Activated CD8-positive, alpha-beta memory T cell treated with anti-CD3 and anti-CD28 coated beads, Interleukin-2, amount 50 U/mL, for 1 hour (primary cell): ENCODE results near the gene CPNE2.
"Not testable (repeated sequence)": the region's sequence is repeated elsewhere in the genome, so short reads cannot be mapped to it uniquely, and the experiment has no call there.

Source experiments
- DNase-seq: peaks from one replicate; pipeline ENCODE4 v3.0.0-alpha.2; 2020; ENCODE audit errors: extremely low read depth

CPNE2 gene

DNA sequence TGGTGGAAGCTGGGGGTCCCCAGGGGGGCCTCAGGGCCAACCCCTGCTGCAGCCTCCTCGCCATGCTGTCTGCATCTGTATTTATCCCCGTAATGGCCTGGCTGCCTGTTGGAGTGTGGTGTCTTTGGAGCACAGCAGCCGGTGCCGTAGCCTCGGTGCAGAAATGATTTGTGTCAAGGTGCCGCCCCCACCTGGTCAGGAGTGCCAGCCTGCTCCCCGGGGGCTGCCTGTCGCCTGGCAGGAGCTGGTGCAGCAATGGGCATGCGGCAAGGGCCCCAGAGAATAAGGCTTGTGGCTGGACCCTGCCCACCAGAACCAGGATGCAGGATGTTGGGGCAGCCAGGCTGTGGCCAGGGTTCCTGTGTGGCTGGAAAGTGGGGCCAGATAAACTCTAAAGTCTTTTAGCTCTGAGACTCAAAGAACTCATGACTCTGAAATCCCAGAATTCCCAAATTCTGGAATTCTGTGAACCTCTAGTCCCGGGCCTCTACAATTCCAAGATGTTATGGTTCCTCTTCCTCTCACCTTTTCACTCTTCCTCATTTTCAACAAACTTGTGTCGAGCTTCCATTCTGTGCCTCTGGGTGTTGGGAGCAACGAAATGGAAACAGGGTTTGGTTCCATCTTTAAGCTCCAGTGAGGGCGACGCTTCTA is 5.9 kb downstream of the CPNE2 start:
- no peak for DNase-seq

- DNase-seq: not testable (repeated sequence)
Measured at GRCh38 chr16:57099965-57100364, 7.6 kb downstream of the CPNE2 start.

DNA sequence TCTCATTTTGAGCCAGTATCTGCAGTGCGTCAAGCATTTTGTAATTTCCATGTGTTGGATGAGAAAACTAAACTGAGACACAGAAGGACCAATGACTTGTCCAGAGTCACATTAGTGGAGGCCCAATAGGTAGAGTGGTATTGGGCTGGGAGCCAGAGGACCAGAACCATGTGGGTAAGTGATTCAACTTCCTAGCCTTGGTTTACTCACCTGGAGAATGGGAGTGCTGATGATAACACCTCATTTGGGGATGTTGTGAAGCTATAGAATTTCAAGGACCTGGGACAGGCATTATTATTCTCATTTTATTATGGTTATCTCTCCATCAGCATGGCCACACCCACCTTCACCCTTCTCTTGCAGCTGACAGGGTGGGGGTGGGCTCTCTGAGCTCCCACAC is 8.1 kb downstream of the CPNE2 start:
- no peak for DNase-seq

- DNase-seq: no peak
Measured at GRCh38 chr16:57102888-57103851, 10.8 kb downstream of the CPNE2 start.

DNA sequence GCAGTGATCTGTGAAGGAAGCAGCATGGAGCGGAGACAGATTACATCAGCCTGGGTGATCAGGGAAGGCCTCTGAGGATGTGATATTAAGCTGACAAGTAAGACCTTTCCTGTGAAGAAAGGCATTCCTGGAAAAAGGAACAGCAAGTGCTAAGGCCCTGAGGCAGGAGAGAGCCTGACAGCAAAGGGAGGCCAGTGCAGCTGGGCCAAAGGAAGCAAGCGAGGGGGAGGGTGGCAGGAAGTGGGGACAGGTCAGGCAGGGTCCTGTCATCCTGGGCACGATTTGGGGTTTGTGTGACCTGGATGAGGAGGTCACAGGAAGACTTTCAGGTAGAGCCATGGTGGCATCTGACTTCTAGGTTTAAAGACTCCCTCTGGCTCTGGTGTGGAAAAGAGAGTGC is 12.3 kb downstream of the CPNE2 start:
- no peak for DNase-seq

DNA sequence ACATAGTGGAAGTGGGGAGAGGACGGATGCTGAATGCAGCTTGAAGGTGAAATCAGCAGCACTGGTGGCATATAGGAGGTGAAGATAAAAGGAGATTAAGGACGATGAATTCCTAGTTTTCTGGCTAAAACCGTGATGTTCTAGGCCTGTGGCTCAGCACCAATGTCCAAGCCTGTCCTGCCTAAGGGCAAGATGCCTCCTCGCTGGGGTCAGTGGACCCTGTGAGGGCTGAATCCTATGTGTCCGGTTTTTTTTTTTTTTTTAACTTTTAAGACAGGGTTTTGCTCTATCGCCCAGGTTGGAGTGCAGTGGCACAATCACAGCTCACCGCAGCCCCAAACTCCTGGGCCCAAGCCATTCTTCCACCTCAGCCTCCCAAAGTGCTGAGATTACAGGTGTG is 12.8 kb downstream of the CPNE2 start:
- no peak for DNase-seq

DNA sequence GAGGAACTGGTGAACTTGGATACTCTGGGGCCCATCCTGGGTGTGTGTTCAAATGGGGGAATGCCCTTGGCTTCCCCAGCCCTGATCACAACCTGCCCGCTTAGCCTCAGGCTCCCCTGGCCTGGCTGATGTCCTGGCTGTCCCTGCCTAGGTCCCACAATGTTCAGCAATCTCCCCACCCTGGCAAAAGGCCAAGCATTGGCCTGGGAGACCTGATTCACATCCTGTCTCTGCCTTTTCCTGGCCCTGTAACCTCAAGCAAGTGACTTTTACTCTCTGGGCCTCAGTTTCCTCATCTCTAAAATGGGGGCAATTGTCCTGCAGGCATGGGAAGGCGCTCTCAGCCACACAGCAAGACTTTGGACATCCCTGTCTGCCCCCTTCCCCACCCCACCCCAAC is 14.4 kb downstream of the CPNE2 start:
- no peak for DNase-seq

- DNase-seq: no peak
Measured at GRCh38 chr16:57107321-57107922, 15.0 kb downstream of the CPNE2 start.

- DNase-seq: no peak
Measured at GRCh38 chr16:57108432-57108831, 16.0 kb downstream of the CPNE2 start.

GRCh38 chr16:57109259-57110105 is 17.1 kb downstream of the CPNE2 start:
- DNase-seq: not testable (repeated sequence)

- DNase-seq: no peak
Measured at GRCh38 chr16:57110937-57111336, 18.6 kb downstream of the CPNE2 start.

DNA sequence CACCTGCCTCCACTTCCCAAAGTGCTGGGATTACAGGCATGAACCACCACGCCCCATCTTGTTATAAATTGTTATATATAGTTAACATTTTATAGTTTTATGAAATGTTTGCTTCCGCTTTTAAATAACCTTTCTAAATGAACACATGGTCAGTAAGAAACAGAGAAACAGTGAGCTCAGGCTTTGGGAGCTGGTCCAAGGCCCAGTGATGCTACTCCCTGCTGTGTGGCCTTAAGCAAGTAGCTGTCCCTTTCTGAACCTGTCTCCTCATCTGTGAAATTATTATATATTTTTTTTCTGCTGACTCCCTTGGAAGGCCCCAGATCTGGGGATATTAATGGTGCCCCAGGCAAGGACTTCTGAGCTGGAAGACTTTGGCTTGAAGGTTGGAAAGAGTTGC is 19.0 kb downstream of the CPNE2 start:
- no peak for DNase-seq

- no peak for DNase-seq
Measured at GRCh38 chr16:57112403-57113041, 20.1 kb downstream of the CPNE2 start.

DNA sequence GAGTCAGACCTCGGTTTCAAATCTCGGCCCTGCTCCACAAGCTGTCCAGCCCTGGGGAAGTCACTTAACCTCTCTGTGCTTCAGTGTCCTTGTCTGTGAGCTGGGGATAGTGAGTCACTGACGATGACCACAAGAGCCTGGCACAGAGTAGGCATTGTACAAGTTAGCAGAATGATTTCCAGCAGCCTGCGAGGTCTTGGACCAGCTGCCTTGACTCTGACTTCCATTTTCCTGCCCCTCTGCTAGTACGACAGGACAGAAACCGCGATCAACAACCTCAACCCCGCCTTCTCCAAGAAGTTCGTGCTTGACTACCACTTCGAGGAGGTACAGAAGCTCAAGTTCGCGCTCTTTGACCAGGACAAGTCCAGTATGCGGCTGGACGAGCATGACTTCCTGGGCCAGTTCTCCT is 20.7 kb downstream of the CPNE2 start:
- no peak for DNase-seq

- DNase-seq: no peak
Measured at GRCh38 chr16:57113664-57114063, 21.3 kb downstream of the CPNE2 start.

GRCh38 chr16:57115168-57115513 is 22.8 kb downstream of the CPNE2 start:
- DNase-seq: no peak

DNA sequence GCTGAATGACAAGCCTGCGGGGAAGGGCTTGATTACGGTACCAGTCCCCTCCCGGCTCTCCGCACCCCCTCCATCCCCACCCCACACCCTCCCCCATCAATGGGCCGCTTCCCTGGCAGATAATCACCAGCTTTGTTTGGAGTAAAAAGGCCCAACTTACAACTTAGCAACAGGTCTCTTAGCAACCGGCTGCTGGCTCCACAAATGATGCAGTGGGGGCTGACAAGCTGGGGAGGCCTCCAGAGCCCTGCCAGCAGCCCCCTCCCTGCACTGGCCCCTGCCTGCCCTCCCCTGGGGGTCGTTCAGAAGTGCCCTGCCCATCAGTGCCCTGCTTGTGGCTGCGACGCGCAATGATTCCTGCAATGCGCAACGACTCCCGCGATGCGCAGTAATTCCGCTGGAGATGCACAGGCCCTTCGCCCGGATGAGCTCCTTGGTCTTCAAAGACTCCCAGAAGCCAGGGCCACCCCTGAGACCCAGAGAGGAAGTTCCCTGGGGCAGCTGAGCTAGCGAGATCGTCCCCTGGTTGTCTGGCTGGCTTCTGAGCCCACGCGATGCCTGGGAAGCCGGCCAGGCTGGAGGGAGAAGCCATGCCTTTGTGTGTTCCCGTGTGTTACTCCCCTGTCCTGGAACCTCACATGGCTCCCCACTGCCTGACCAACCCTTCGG is 23.3 kb downstream of the CPNE2 start:
- DNase-seq: no peak

- DNase-seq: no peak
Measured at GRCh38 chr16:57118461-57119084, 26.2 kb downstream of the CPNE2 start.

DNA sequence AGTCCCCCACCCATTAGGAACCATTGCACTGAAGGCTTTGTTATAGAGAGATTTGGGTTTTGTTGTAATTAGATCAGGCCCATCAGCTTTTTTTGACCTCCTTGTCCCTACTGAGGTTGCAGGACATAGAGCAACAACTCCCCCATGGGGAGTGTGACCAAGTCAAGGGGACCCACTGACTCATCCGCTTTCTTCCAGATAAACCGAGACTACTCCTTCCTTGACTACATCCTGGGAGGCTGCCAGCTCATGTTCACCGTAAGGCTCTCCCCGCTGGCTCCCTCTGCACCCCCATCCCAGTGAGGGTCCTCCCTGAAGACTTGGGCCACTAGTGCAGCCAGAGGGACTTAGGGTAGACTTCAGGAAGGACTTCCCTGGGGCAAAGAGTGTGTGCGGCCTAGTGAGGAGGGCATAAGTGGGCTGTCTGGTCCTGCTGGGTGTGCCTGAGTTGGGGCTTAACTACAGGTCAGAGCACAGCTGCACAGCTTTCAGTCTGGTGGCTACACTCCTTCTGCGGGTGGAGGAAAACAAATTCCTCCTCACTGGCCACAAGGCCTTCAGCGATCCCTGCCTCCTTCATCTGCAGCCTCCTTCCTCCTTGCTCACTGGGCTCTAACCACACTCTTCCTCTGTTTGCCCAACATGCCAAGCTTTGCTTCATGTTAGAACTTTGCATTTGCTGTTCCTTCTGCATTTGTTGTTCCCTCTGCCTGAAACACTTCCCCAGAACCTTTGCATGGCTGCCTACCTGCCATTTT is 31.0 kb downstream of the CPNE2 start:
- no peak for DNase-seq
